GM21576 (cell line): Measurements from ENCODE around the gene MCM7.
A peak's percentile ranks its signal among the peaks of the same experiment; 100 is the strongest.

Source experiments
- ATAC-seq: cut with Tn5 transposase; IDR thresholded peaks from one replicate; pipeline ENCODE4 v1.9.1; 2021; ENCODE audit warnings: mild to moderate bottlenecking, moderate library complexity; ENCODE audit not compliant: unreplicated experiment

The MCM7 gene

GRCh38 chr7:100098913-100099312 lies 2.3 kb downstream of the MCM7 start:
- ATAC-seq: no peak

GRCh38 chr7:100095704-100096103 lies 5.5 kb downstream of the MCM7 start:
- no peak for ATAC-seq

- ATAC-seq: no peak
These were observed 5.9 kb downstream of the MCM7 start for GRCh38 chr7:100095289-100095688.

GRCh38 chr7:100093925-100094486 lies 7.2 kb downstream of the MCM7 start:
- ATAC-seq: no peak

- ATAC-seq: no peak
These were observed 7.7 kb downstream of the MCM7 start for GRCh38 chr7:100093498-100093897.

- no peak for ATAC-seq
These were observed 8.1 kb downstream of the MCM7 start for GRCh38 chr7:100093054-100093453.

GRCh38 chr7:100091411-100092181 lies 9.6 kb downstream of the MCM7 start:
- ATAC-seq: no peak

- no peak for ATAC-seq
These were observed 10.4 kb downstream of the MCM7 start for GRCh38 chr7:100090527-100091410.

- no peak for ATAC-seq
These were observed 11.6 kb downstream of the MCM7 start for GRCh38 chr7:100089458-100090196.

- ATAC-seq: no peak
These were observed 12.4 kb downstream of the MCM7 start, which contains the start of gene COPS6 for GRCh38 chr7:100088621-100089457. Gene COPS6 (plus strand): TSS chr7:100088969. CDS start chr7:100088991, 22 bp downstream.

GRCh38 chr7:100088095-100088620 lies 13.0 kb downstream of the MCM7 start:
- no peak for ATAC-seq

- no peak for ATAC-seq
These were observed 14.0 kb downstream of the MCM7 start for GRCh38 chr7:100087055-100087750.

GRCh38 chr7:100085515-100085914 lies 15.7 kb downstream of the MCM7 start:
- ATAC-seq: no peak

GRCh38 chr7:100082978-100083377 lies 18.2 kb downstream of the MCM7 start:
- no peak for ATAC-seq

GRCh38 chr7:100081535-100082102 lies 19.6 kb downstream of the MCM7 start, which contains the start of gene ZNF3:
Gene ZNF3 (minus strand): TSS chr7:100081723. CDS start chr7:100077357, 4,366 bp downstream.
- peak; percentile 80 for ATAC-seq

- ATAC-seq: no peak
These were observed 20.2 kb downstream of the MCM7 start for GRCh38 chr7:100080907-100081534.

GRCh38 chr7:100079024-100079560 lies 22.1 kb downstream of the MCM7 start:
- no peak for ATAC-seq

GRCh38 chr7:100077205-100077604 lies 24.0 kb downstream of the MCM7 start:
- ATAC-seq: no peak
